ENCODE data around the gene BAIAP2.
"Not testable (repeated sequence)": the region's sequence is repeated elsewhere in the genome, so short reads cannot be mapped to it uniquely, and the experiment has no call there.

Gene BAIAP2

GRCh38 chr17:81000631-81001357 lies 34.2 kb upstream of the BAIAP2 start:
- no peak for DNase-seq

- DNase-seq, result no peak
These were observed 33.0 kb upstream of the BAIAP2 start for GRCh38 chr17:81002013-81002384.

GRCh38 chr17:81002409-81003361 lies 32.3 kb upstream of the BAIAP2 start:
- DNase-seq, result no peak

- no peak for DNase-seq
These were observed 31.1 kb upstream of the BAIAP2 start for GRCh38 chr17:81003711-81004475.

GRCh38 chr17:81006891-81007290 lies 28.1 kb upstream of the BAIAP2 start:
- no peak for DNase-seq

GRCh38 chr17:81008140-81008539 lies 26.8 kb upstream of the BAIAP2 start:
- DNase-seq, result no peak

GRCh38 chr17:81009136-81009535 lies 25.8 kb upstream of the BAIAP2 start:
- no peak for DNase-seq

GRCh38 chr17:81010935-81011334 lies 24.0 kb upstream of the BAIAP2 start:
- no peak for DNase-seq

GRCh38 chr17:81011951-81012350 lies 23.0 kb upstream of the BAIAP2 start:
- no peak for DNase-seq

- no peak for DNase-seq
These were observed 22.1 kb upstream of the BAIAP2 start for GRCh38 chr17:81012574-81013447.

- no peak for DNase-seq
These were observed 21.3 kb upstream of the BAIAP2 start for GRCh38 chr17:81013642-81014041.

- DNase-seq, result no peak
These were observed 19.8 kb upstream of the BAIAP2 start for GRCh38 chr17:81015136-81015535.

- no peak for DNase-seq
These were observed 18.4 kb upstream of the BAIAP2 start for GRCh38 chr17:81016575-81016974.

GRCh38 chr17:81017330-81017729 lies 17.6 kb upstream of the BAIAP2 start:
- not testable (repeated sequence) for DNase-seq

- peak in 1 of 4 experiments; percentile 47 for DNase-seq
These were observed 16.7 kb upstream of the BAIAP2 start for GRCh38 chr17:81018044-81018802.

GRCh38 chr17:81019563-81020442 lies 15.1 kb upstream of the BAIAP2 start:
- no peak for DNase-seq

- DNase-seq, result no peak
These were observed 14.5 kb upstream of the BAIAP2 start for GRCh38 chr17:81020443-81020766.

- DNase-seq, result no peak
These were observed 14.0 kb upstream of the BAIAP2 start for GRCh38 chr17:81020767-81021497.

GRCh38 chr17:81021531-81022343 lies 13.2 kb upstream of the BAIAP2 start:
- no peak for DNase-seq
